H1 (cell line): ENCODE data around the gene HFM1. TPM values are rescaled to one million over a fixed set of nuclear protein-coding genes. Genes with fewer than 3 reads are reported as not detected.

Source experiments
- CTCF ChIA-PET: fragments of 300-600 bp; sonication (Branson Sonifier 250); formaldehyde crosslinking; loops from one replicate; lab custom pipeline; 2021; ENCODE audit not compliant: partially characterized antibody; lab: Charles Lee
- POLR2A ChIA-PET: fragments of 300-600 bp; sonication (Branson Sonifier 250); formaldehyde crosslinking; loops from one replicate; lab custom pipeline; 2021; ENCODE audit warnings: inconsistent platforms; ENCODE audit not compliant: partially characterized antibody; lab: Charles Lee
- DNase-seq, 2 experiments: peaks; one replicate each; pipeline versions ENCODE4 v3.0.0 to v3.0.0-alpha.2; 2010 to 2022; ENCODE audit warnings: low spot score in 2 of 2, low read depth in 1 of 2, mixed read lengths in 1 of 2
- FAIRE-seq: peaks from 2 replicates; lab custom pipeline; 2011; peaks lifted over from hg19 to GRCh38; lab: Jason Lieb, UNC
- H2AFZ ChIP-seq: 2 replicates; pipeline ENCODE4 v1.8.1; 2012; ENCODE audit warnings: low read length, inconsistent platforms
- H2AK5ac ChIP-seq: 2 replicates; pipeline ENCODE4 v1.6.1; 2013; ENCODE audit warnings: low read depth, low read length
- H2BK120ac ChIP-seq: replicated peaks from 2 replicates; pipeline ENCODE3; 2013; ENCODE audit warnings: low read depth, low read length, inconsistent platforms
- H2BK12ac ChIP-seq: 2 replicates; pipeline ENCODE4 v1.6.1; 2013; ENCODE audit warnings: low read depth, low read length
- H2BK15ac ChIP-seq: 2 replicates; pipeline ENCODE4 v1.6.1; 2013; ENCODE audit warnings: low read length
- H2BK20ac ChIP-seq: 2 replicates; pipeline ENCODE4 v1.6.1; 2013; ENCODE audit warnings: low read length
- H2BK5ac ChIP-seq: 2 replicates; pipeline ENCODE4 v1.6.1; 2013; ENCODE audit warnings: low read depth, low read length
- H3K14ac ChIP-seq: 2 replicates; pipeline ENCODE4 v1.6.1; 2013; ENCODE audit warnings: inconsistent platforms; ENCODE audit not compliant: insufficient read length
- H3K18ac ChIP-seq: 2 replicates; pipeline ENCODE4 v1.6.1; 2013; ENCODE audit warnings: low read length; ENCODE audit errors: extremely low read depth
- H3K23ac ChIP-seq: 2 replicates; pipeline ENCODE4 v1.6.1; 2013; ENCODE audit warnings: inconsistent platforms; ENCODE audit not compliant: insufficient read length
- H3K23me2 ChIP-seq: 2 replicates; pipeline ENCODE4 v1.6.1; 2013; ENCODE audit warnings: low read depth, low read length
- H3K27ac ChIP-seq: 2 replicates; pipeline ENCODE4 v1.6.1; 2011; ENCODE audit warnings: low read depth, low read length, inconsistent platforms
- H3K27me3 ChIP-seq, 4 experiments: replicated peaks in 1 of 4; 1 replicate in 1 of 4; 2 replicates in 3 of 4; pipeline versions ENCODE4 v1.6.1 to v1.8.1; 2011 to 2013; ENCODE audit warnings: low read length in 3 of 4, mild to moderate bottlenecking in 3 of 4, inconsistent platforms in 2 of 4, mixed read lengths in 2 of 4, moderate library complexity in 1 of 4; ENCODE audit not compliant: control insufficient read depth in 3 of 4, insufficient read depth in 3 of 4; ENCODE audit errors: extremely low read depth in 1 of 4
- H3K36me3 ChIP-seq, 4 experiments: 2 replicates each; pipeline versions ENCODE4 v1.6.1 to v1.8.1; 2011 to 2013; ENCODE audit warnings: mild to moderate bottlenecking in 4 of 4, low read length in 3 of 4, moderate library complexity in 2 of 4, control low read depth in 1 of 4, inconsistent platforms in 1 of 4; ENCODE audit not compliant: insufficient read depth in 4 of 4, control insufficient read depth in 2 of 4
- H3K4ac ChIP-seq: replicated peaks from 2 replicates; pipeline ENCODE3; 2013; ENCODE audit warnings: low read length, low read depth, mixed read lengths, inconsistent platforms; ENCODE audit not compliant: insufficient read length
- H3K4me1 ChIP-seq, 4 experiments: replicated peaks in 1 of 4; 1 replicate in 1 of 4; 2 replicates in 3 of 4; pipeline versions ENCODE4 v1.6.1 to v1.8.1; 2011 to 2013; ENCODE audit warnings: low read length in 3 of 4, inconsistent platforms in 2 of 4, mixed read lengths in 1 of 4; ENCODE audit not compliant: insufficient read depth in 4 of 4, control insufficient read depth in 3 of 4
- H3K4me2 ChIP-seq, 2 experiments: 2 replicates each; pipeline versions ENCODE4 v1.6.1 to v1.8.1; 2011 to 2013; ENCODE audit warnings: low read depth in 2 of 2, low read length in 2 of 2, control low read depth in 1 of 2, inconsistent platforms in 1 of 2, mild to moderate bottlenecking in 1 of 2; ENCODE audit not compliant: insufficient read depth in 1 of 2
- H3K4me3 ChIP-seq, 4 experiments: fragments of 200-600, 300-600 bp in 1 of 4; sonication (generic), shearing (Covaris generic), sonication (Bioruptor Twin) in 1 of 4; 2 replicates each; pipeline versions ENCODE4 v1.5.1 to v1.8.1; 2011 to 2016; ENCODE audit warnings: low read length in 4 of 4, low read depth in 3 of 4, control low read depth in 2 of 4, inconsistent platforms in 2 of 4, mild to moderate bottlenecking in 2 of 4, mixed read lengths in 1 of 4, moderate library complexity in 1 of 4; ENCODE audit not compliant: insufficient read depth in 2 of 4; ENCODE audit errors: extremely low read depth in 1 of 4
- H3K56ac ChIP-seq: replicated peaks from 2 replicates; pipeline ENCODE3; 2013; ENCODE audit warnings: low read depth, mild to moderate bottlenecking, mixed read lengths, low read length, inconsistent platforms; ENCODE audit not compliant: insufficient read length
- H3K79me1 ChIP-seq: 2 replicates; pipeline ENCODE4 v1.6.1; 2013; ENCODE audit warnings: low read depth, low read length, control low read depth
- H3K79me2 ChIP-seq, 2 experiments: 2 replicates each; pipeline versions ENCODE4 v1.6.1 to v1.8.1; 2012 to 2013; ENCODE audit warnings: low read length in 2 of 2, mild to moderate bottlenecking in 2 of 2, inconsistent platforms in 1 of 2; ENCODE audit not compliant: insufficient read depth in 2 of 2, control insufficient read depth in 1 of 2
- H3K9ac ChIP-seq, 4 experiments: replicated peaks in 1 of 4; 1 replicate in 1 of 4; 2 replicates in 3 of 4; pipeline versions ENCODE4 v1.6.1 to v1.8.1; 2011 to 2013; ENCODE audit warnings: low read depth in 3 of 4, low read length in 3 of 4, control low read depth in 2 of 4, mild to moderate bottlenecking in 2 of 4, moderate library complexity in 2 of 4, inconsistent platforms in 1 of 4; ENCODE audit errors: extremely low read depth in 1 of 4
- H3K9me3 ChIP-seq, 2 experiments: 2 replicates each; pipeline versions ENCODE4 v1.6.1 to v1.8.1; 2012 to 2013; ENCODE audit warnings: mild to moderate bottlenecking in 2 of 2, moderate library complexity in 2 of 2, control low read depth in 1 of 2, inconsistent platforms in 1 of 2, low read depth in 1 of 2, low read length in 1 of 2, mixed read lengths in 1 of 2; ENCODE audit not compliant: insufficient read depth in 2 of 2
- H4K20me1 ChIP-seq, 2 experiments: replicated peaks in 1 of 2; 2 replicates each; pipeline versions ENCODE3 to v1.8.1; 2011 to 2013; ENCODE audit warnings: inconsistent platforms in 2 of 2, low read length in 2 of 2, mild to moderate bottlenecking in 1 of 2; ENCODE audit not compliant: insufficient read depth in 2 of 2, control insufficient read depth in 1 of 2
- H4K5ac ChIP-seq: 2 replicates; pipeline ENCODE4 v1.6.1; 2013; ENCODE audit warnings: low read length, low read depth, mixed read lengths, inconsistent platforms; ENCODE audit not compliant: insufficient read length
- H4K8ac ChIP-seq: 2 replicates; pipeline ENCODE4 v1.8.0; 2013; ENCODE audit warnings: mild to moderate bottlenecking, moderate library complexity, low read length, inconsistent platforms; ENCODE audit not compliant: insufficient read depth; ENCODE audit errors: extremely low read depth
- H4K91ac ChIP-seq: replicated peaks from 2 replicates; pipeline ENCODE3; 2013; ENCODE audit warnings: low read length, mixed read lengths, inconsistent platforms; ENCODE audit not compliant: insufficient read length
- JUN ChIP-seq: IDR thresholded peaks from 2 replicates; pipeline ENCODE4 v1.6.1; 2011; ENCODE audit warnings: low read depth, mild to moderate bottlenecking, improper control_type of control experiment, low read length
- JUND ChIP-seq: IDR thresholded peaks from 2 replicates; pipeline ENCODE4 v1.6.1; 2011; ENCODE audit warnings: mild to moderate bottlenecking, improper control_type of control experiment, low read length
- TEAD4 ChIP-seq: IDR thresholded peaks from 2 replicates; pipeline ENCODE4 v1.6.1; 2012; ENCODE audit warnings: low read depth, low read length, inconsistent platforms, mixed read lengths
- WGBS, 2 experiments: shearing (Covaris generic) in 1 of 2; methylation state at CpG; one replicate each; pipeline versions ENCODE4 v1.1.6 to v1.1.7; 2013 to 2015; ENCODE audit warnings: low lambda C conversion rate in 2 of 2, mixed read lengths in 2 of 2, inconsistent platforms in 1 of 2, low coverage in 1 of 2, missing lambda C conversion rate in 1 of 2; ENCODE audit not compliant: insufficient replicate concordance in 2 of 2, insufficient coverage in 1 of 2, insufficient read length in 1 of 2; ENCODE audit errors: extremely low coverage in 1 of 2, missing lambda C conversion rate in 1 of 2; 5-methylcytosine and 5-hydroxymethylcytosine counted together
- polyA plus RNA-seq, 7 experiments: library from polyadenylated mRNA; depleted of rRNA in 3 of 7; stranded (reverse) in 5 of 7; unstranded in 2 of 7; fragments of >200 nt in 5 of 7; fragments of 200-250 nt in 2 of 7; gene quantifications; 1 replicate in 5 of 7; 2 replicates in 1 of 7; 4 replicates in 1 of 7; pipeline versions ENCODE4 v1.2.1 to v1.2.3, GENCODE V29; 2011 to 2013; ENCODE audit warnings: missing spikeins in 2 of 7, mixed read lengths in 2 of 7
- total RNA-seq: library from RNA; stranded (reverse); fragmentation: NEBNext Ultra II Directional; extraction: Animal tissue kit (Norgen Biotek cat#: 25700); gene quantifications from 2 replicates; pipeline ENCODE4 v1.2.1, GENCODE V29; 2021

HFM1 gene
- total and polyA plus RNA-seq, 2 of the 8 experiments (the other 6 are each of a cell fraction or from before 2014, with no cell fraction given): 0.23 to 1.2 TPM

DNA sequence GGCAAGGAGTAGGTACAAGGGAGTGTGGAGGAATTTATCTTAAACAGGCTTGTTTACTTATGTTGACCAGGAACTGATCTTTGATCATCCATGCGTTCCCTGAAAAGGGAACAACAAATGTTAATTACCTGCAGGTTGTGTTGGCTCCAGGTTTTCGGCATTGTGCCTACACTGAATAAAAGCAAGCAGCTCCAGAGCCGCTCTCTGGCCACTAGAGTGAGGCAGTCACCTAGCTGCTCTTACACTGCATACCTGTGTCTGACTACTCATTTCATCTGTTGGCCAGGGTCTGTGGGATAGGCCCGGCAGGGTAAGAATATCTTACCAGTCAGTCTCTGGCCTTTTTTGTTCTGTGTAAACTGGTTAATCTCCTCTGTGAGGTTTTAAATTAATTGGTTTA is 183.6 kb downstream of the HFM1 start:
- FAIRE-seq: no peak

More for the DNA sequence above, 183.6 kb downstream of the HFM1 start:
- no peaks in the 10 kb centered on the region for H4K20me1 ChIP-seq
- CTCF ChIA-PET: interaction anchor here (2.0 kb wide), 1 partner anchor 62 kb away, joined by 5 read pairs; no protein-coding TSS in a partner anchor
- no peak overlapping the region for H3K4me2 ChIP-seq
- TF ChIP-seq JUN: no peak
- no peak for TF ChIP-seq JUND
- 0 out of 2 replicates have a peak, but pooled peaks have one; percentile 13 for TF ChIP-seq TEAD4
- TF ChIP-seq, all 59 proteins: peak for 1
- Histone ChIP-seq H2BK5ac (no peak overlapping the region), H3K9ac (no peak overlapping the region), H3K56ac (no peak overlapping the region), H2AFZ (no peak overlapping the region), H3K4me1 (no peaks in the 10 kb centered on the region), H3K36me3 (no peaks in the 10 kb centered on the region), H2BK15ac (no peak overlapping the region), H3K14ac (no peak overlapping the region), H2BK120ac (no peak overlapping the region), H3K27me3 (no peaks in the 10 kb centered on the region), H3K79me2 (no peaks in the 10 kb centered on the region), H3K79me1 (no peaks in the 10 kb centered on the region), H4K91ac (no peak overlapping the region), H2AK5ac (no peak overlapping the region), H4K8ac (no peak overlapping the region), H2BK20ac (no peak overlapping the region), H2BK12ac (no peak overlapping the region), H3K23me2 (no peaks in the 10 kb centered on the region), H3K4me3 (no peak overlapping the region), H3K9me3 (peaks cover 9 to 19% of the 10 kb centered on the region in 2 experiments; a peak in 3 of 4 replicates), H3K4ac (no peak overlapping the region), H3K23ac (no peak overlapping the region), H3K18ac (no peak overlapping the region), H4K5ac (no peak overlapping the region), H3K27ac (no peak overlapping the region)
- 95% methylated on average over 4 of the region's 4 CpGs; no CpG with 5 or more reads in 1 of the 2 experiments for WGBS, 2 experiments
- DNase-seq: no peak
- POLR2A ChIA-PET: no interaction called here
